ENCODE results near the gene PPP1R3D.

Gene PPP1R3D

DNA sequence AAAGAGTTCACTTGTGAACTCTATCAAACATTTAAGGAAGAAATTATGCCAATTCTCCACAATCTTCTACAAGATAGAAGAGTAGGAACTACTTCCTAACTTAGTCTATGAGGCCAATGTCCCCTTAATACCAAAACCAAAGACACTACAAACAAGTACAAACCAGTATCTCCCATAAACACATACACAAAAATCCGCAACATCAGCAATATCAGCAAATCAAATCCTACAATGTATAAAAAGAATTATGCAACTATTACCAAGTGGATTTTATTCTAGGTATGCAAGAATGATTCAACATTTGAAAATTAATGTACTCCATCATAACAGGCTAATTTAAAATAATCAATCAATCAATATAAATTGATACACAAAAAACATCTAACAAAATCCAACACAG lies 52.1 kb downstream of the PPP1R3D start:
- H3K27me3 ChIP-seq (replicated peaks; ENCODE audit: control insufficient read depth, insufficient read depth, low read length), result no peaks in the 10 kb centered on the region
- no peak for DNase-seq (ENCODE audit: extremely low read depth, insufficient read length)
- H3K36me3 ChIP-seq (ENCODE audit: control insufficient read depth, insufficient read depth, low read length), result no peaks in the 10 kb centered on the region
- TF ChIP-seq, protein P1, sequence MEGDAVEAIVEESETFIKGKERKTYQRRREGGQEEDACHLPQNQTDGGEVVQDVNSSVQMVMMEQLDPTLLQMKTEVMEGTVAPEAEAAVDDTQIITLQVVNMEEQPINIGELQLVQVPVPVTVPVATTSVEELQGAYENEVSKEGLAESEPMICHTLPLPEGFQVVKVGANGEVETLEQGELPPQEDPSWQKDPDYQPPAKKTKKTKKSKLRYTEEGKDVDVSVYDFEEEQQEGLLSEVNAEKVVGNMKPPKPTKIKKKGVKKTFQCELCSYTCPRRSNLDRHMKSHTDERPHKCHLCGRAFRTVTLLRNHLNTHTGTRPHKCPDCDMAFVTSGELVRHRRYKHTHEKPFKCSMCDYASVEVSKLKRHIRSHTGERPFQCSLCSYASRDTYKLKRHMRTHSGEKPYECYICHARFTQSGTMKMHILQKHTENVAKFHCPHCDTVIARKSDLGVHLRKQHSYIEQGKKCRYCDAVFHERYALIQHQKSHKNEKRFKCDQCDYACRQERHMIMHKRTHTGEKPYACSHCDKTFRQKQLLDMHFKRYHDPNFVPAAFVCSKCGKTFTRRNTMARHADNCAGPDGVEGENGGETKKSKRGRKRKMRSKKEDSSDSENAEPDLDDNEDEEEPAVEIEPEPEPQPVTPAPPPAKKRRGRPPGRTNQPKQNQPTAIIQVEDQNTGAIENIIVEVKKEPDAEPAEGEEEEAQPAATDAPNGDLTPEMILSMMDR (IDR thresholded peaks at IDR 0.05; ENCODE audit: insufficient read depth, low read length, poor library complexity, severe bottlenecking), result no peak
- no peak overlapping the region for H3K4me3 ChIP-seq (replicated peaks; ENCODE audit: low read depth, low read length)

All from GM06990 (cell line).